Activated B cell treated with CpG ODN at 0.5 μM for 24 hours (primary cell): Measurements from ENCODE around the gene GRIN1. TPM values are rescaled to one million over a fixed set of nuclear protein-coding genes. Genes with fewer than 3 reads are reported as not detected.

ENCODE experiments used
- ATAC-seq: fragments of 200-7000 bp; cut with Tn5 transposase; one replicate; pipeline ENCODE4 v1.10.0; 2021; ENCODE audit warnings: low read depth, mild to moderate bottlenecking, moderate library complexity
- CTCF ChIA-PET: fragments of 350-600 bp; sonication (Branson Sonifier 250); formaldehyde crosslinking; loops from one replicate; lab custom pipeline; 2021; ENCODE audit warnings: antibody characterized with exemption; lab: Charles Lee
- POLR2A ChIA-PET: fragments of 350-600 bp; sonication (Branson Sonifier 250); formaldehyde crosslinking; loops from one replicate; lab custom pipeline; 2021; ENCODE audit warnings: antibody characterized with exemption; lab: Charles Lee
- DNase-seq: peaks from one replicate; pipeline ENCODE4 v3.0.0; 2022
- H3K27ac Mint-ChIP-seq: one replicate; pipeline ENCODE4 v1.8.0; 2020; ENCODE audit warnings: mixed read lengths
- H3K27me3 Mint-ChIP-seq: one replicate; pipeline ENCODE4 v1.8.0; 2021; ENCODE audit warnings: mixed read lengths
- H3K36me3 Mint-ChIP-seq: one replicate; pipeline ENCODE4 v1.8.0; 2021; ENCODE audit warnings: low read depth, mixed read lengths
- H3K4me1 Mint-ChIP-seq: one replicate; pipeline ENCODE4 v1.8.0; 2021; ENCODE audit warnings: mixed read lengths
- H3K4me3 Mint-ChIP-seq: one replicate; pipeline ENCODE4 v1.8.0; 2020; ENCODE audit warnings: mild to moderate bottlenecking, mixed read lengths
- H3K9me3 Mint-ChIP-seq: one replicate; pipeline ENCODE4 v1.8.0; 2020; ENCODE audit warnings: mixed read lengths
- CTCF ChIP-seq: fragments of 200-600 bp; IDR thresholded peaks from one replicate; pipeline ENCODE4 v1.8.0; 2022; ENCODE audit warnings: antibody characterized with exemption, mild to moderate bottlenecking
- intact Hi-C: fragments of 100-400 bp; cut with micrococcal nuclease; formaldehyde crosslinking; loops from one replicate; pipeline ENCODE4 v1.15.1; 2024
- total RNA-seq: library from RNA; stranded (reverse); gene quantifications from 2 replicates; pipeline ENCODE4 v1.2.3, GENCODE V29; 2022

The GRIN1 gene
- total RNA-seq, 1 donor from 2014 or later, result 0.22 TPM

DNA sequence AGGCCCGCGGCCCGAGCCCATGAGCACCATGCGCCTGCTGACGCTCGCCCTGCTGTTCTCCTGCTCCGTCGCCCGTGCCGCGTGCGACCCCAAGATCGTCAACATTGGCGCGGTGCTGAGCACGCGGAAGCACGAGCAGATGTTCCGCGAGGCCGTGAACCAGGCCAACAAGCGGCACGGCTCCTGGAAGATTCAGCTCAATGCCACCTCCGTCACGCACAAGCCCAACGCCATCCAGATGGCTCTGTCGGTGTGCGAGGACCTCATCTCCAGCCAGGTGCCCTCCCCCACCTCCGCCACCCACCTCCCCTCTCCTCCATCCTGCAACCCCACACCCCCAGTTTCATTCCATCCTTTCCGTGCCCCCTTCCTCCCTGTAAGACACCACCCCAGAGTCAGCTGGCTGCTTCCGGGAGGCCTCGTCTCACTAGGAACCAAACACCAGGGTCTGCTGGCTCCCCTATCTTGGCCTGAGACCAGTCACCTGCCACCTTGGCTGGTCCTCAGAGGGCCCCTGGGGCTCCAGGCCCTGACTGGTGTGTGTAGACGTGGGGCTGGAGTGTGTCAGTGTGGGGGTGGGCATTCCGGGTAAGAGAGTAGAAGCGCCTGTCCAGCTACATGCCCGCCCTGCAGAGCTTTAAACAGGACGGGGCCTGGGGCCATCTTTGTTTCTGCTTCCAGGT lies 655 bp downstream of the GRIN1 start:
- intact Hi-C loops, result no loop called here
- H3K9me3 Mint-ChIP-seq, result no peaks in the 10 kb centered on the region
- no peaks in the 10 kb centered on the region for H3K36me3 Mint-ChIP-seq
- no peak overlapping the region for H3K4me3 Mint-ChIP-seq
- CTCF ChIA-PET, result no interaction called here
- peaks cover 3% of the 10 kb centered on the region for H3K4me1 Mint-ChIP-seq
- POLR2A ChIA-PET, result interaction anchor here (0.8 to 1.3 kb wide), 2 partner anchors 11 to 334 kb away, joined by 3 to 4 read pairs; no protein-coding TSS in a partner anchor
- no peak for DNase-seq
- no peak for TF ChIP-seq CTCF
- peaks cover 59% of the 10 kb centered on the region for H3K27me3 Mint-ChIP-seq
- no peak for ATAC-seq
- no peak overlapping the region for H3K27ac Mint-ChIP-seq

- H3K27ac Mint-ChIP-seq, result no peak overlapping the region
- peaks cover 56% of the 10 kb centered on the region for H3K27me3 Mint-ChIP-seq
- H3K4me3 Mint-ChIP-seq, result no peak overlapping the region
These were observed 1.4 kb downstream of the GRIN1 start for GRCh38 chr9:137140151-137141012.

DNA sequence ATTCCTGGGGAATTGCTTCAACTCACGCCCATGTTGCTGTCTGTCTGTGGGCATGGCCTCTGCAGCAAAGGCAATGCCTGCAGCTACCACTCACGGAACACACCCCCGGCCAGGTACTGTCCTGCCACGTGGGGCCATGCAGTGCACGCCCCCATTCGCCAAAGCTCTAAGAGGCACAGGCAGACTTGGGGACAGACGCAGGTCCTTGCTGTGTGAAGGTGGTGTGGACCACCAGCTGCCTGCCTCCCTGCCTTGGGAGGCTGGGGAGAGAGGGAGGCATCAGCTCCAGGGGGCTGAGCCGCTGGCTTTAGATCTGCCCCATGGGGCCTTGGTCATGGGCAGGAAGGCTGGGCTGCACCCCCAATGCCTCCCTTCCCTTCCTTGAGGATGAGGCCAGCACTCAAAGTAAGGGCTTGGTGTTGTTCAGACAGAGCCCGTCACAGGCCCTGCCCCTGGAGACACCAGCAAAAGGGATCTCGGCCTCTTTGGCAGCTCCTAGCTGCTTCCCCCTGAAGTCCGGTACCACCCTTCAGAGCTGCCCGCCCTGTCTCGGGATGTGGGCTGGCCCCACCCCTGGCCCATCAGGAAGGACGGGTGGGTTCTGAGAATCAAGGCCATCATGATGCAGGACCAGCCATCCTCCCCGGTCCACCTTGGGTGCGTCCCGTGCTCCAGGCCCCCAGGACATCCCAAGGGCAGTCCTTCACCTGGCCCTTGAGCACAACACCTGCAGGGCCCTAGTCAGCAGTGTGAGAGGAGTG lies 2.3 kb downstream of the GRIN1 start:
- Mint-ChIP-seq H3K9me3 (no peaks in the 10 kb centered on the region), H3K27ac (no peak overlapping the region), H3K27me3 (peaks cover 50% of the 10 kb centered on the region), H3K36me3 (no peaks in the 10 kb centered on the region), H3K4me3 (no peak overlapping the region), H3K4me1 (peaks cover 3% of the 10 kb centered on the region)
- DNase-seq (no peak), ATAC-seq (no peak)
- POLR2A ChIA-PET, result interaction anchor here (1.1 kb wide), 1 partner anchor 11 kb away, joined by 3 read pairs; no protein-coding TSS in a partner anchor
- CTCF ChIA-PET, result no interaction called here
- TF ChIP-seq CTCF, result no peak
- intact Hi-C loops, result no loop called here

More at GRCh38 chr9:137140151-137141012, 1.4 kb downstream of the GRIN1 start:
- intact Hi-C loops, result no loop called here
- DNase-seq (no peak), ATAC-seq (no peak)
- no peaks in the 10 kb centered on the region for H3K9me3 Mint-ChIP-seq
- no peaks in the 10 kb centered on the region for H3K36me3 Mint-ChIP-seq
- TF ChIP-seq CTCF, result no peak
- peaks cover 3% of the 10 kb centered on the region for H3K4me1 Mint-ChIP-seq
- CTCF ChIA-PET, result no interaction called here
- POLR2A ChIA-PET, result interaction anchor here (0.8 to 1.3 kb wide), 3 partner anchors 10 to 335 kb away, joined by 3 to 4 read pairs (median 3); no protein-coding TSS in a partner anchor

GRCh38 chr9:137141976-137142936 lies 3.3 kb downstream of the GRIN1 start:
- TF ChIP-seq CTCF, result no peak
- H3K4me3 Mint-ChIP-seq, result no peak overlapping the region
- POLR2A ChIA-PET, result no interaction called here
- intact Hi-C loops, result no loop called here
- H3K27me3 Mint-ChIP-seq, result peaks cover 48% of the 10 kb centered on the region
- DNase-seq, result no peak
- no peak for ATAC-seq
- CTCF ChIA-PET, result no interaction called here
- peaks cover 3% of the 10 kb centered on the region for H3K4me1 Mint-ChIP-seq
- H3K9me3 Mint-ChIP-seq, result no peaks in the 10 kb centered on the region
- no peak overlapping the region for H3K27ac Mint-ChIP-seq
- H3K36me3 Mint-ChIP-seq, result no peaks in the 10 kb centered on the region
